ENCODE data around the gene CCDC92B. TPM values are rescaled to one million over a fixed set of nuclear protein-coding genes. Genes with fewer than 3 reads are reported as not detected.
A peak's percentile ranks its signal among the peaks of the same experiment; 100 is the strongest.

Gene CCDC92B
- total and polyA plus RNA-seq, 2 of the 13 experiments (the other 11 are each of a cell fraction or from before 2014, with no cell fraction given) = not detected

- peak; percentile 93 for TF ChIP-seq YEATS4 (CRISPR knock-in tag; IDR thresholded peaks at IDR 0.05; ENCODE audit: borderline replicate concordance)
- peak; percentile 53; the same call in 1 of the 2 replicates for TF ChIP-seq KDM3A (CRISPR knock-in tag; IDR thresholded peaks at IDR 0.05; ENCODE audit: low read depth)
- TF ChIP-seq SIX4 (CRISPR knock-in tag; IDR thresholded peaks at IDR 0.05) = peak; percentile 33; the same call in 1 of the 2 replicates
- no peak for TF ChIP-seq ZNF382 (CRISPR knock-in tag; IDR thresholded peaks at IDR 0.05; ENCODE audit: borderline replicate concordance)
- TF ChIP-seq ZNF639 (CRISPR knock-in tag; conservative IDR thresholded peaks at IDR 0.05) = peak; percentile 61; the same call in 1 of the 2 replicates
- TF ChIP-seq ERF (CRISPR knock-in tag; IDR thresholded peaks at IDR 0.05) = peak; percentile 83
- peak; percentile 50 for TF ChIP-seq GATAD2A (CRISPR knock-in tag; IDR thresholded peaks at IDR 0.05)
- peak; percentile 81 for TF ChIP-seq ZMYM4 (CRISPR knock-in tag; IDR thresholded peaks at IDR 0.05)
- TF ChIP-seq ZBTB1 (CRISPR knock-in tag; IDR thresholded peaks at IDR 0.05; ENCODE audit: borderline replicate concordance) = no peak
- no peak for TF ChIP-seq ZNF333 (CRISPR knock-in tag; IDR thresholded peaks at IDR 0.05; ENCODE audit: borderline replicate concordance)
- no peak for TF ChIP-seq ZNF296 (CRISPR knock-in tag; conservative IDR thresholded peaks at IDR 0.05)
- no peak for TF ChIP-seq ZNF850 (CRISPR knock-in tag; conservative IDR thresholded peaks at IDR 0.05)
- no peak for TF ChIP-seq RFX1 (IDR thresholded peaks at IDR 0.05)
- peak; percentile 67 for TF ChIP-seq PATZ1 (CRISPR knock-in tag; IDR thresholded peaks at IDR 0.05)
- TF ChIP-seq ZNF687 (CRISPR knock-in tag; IDR thresholded peaks at IDR 0.05) = peak; percentile 84
- TF ChIP-seq ZNF563 (CRISPR knock-in tag; IDR thresholded peaks at IDR 0.05) = peak; percentile 26; the same call in 1 of the 2 replicates
- TF ChIP-seq FOXM1 (CRISPR knock-in tag; IDR thresholded peaks at IDR 0.05) = no peak
- TF ChIP-seq ATAD3A (CRISPR knock-in tag; IDR thresholded peaks at IDR 0.05) = no peak
- no peak for TF ChIP-seq ZXDC (CRISPR knock-in tag; IDR thresholded peaks at IDR 0.05)
- TF ChIP-seq PHF5A (CRISPR knock-in tag; IDR thresholded peaks at IDR 0.05; ENCODE audit: low read depth, unreplicated experiment) = peak; percentile 35
- peak; percentile 63; the same call in 1 of the 2 replicates for TF ChIP-seq ZNF143 (CRISPR knock-in tag; IDR thresholded peaks at IDR 0.05)
Observed at GRCh38 chr17:2711608-2712299, 37.7 kb downstream of the CCDC92B start, which contains the start of gene CLUH (continued).
